K562 (cell line): ENCODE data around the gene EBNA1BP2. TPM values are rescaled to one million over a fixed set of nuclear protein-coding genes. Genes with fewer than 3 reads are reported as not detected.

Source experiments
- ATAC-seq: fragments of 200-7000 bp; cut with Tn5 transposase; 3 replicates; pipeline ENCODE4 v1.9.1; 2020; ENCODE audit warnings: moderate library complexity
- BruUV-seq: library from RNA; stranded (reverse); fragments of 400-500 nt; replicated peaks from 2 replicates; lab custom pipeline; 2021; lab: Mats Ljungman, UMichigan
- CTCF ChIA-PET: fragments of 300-600 bp; formaldehyde crosslinking; extraction: SDS; loops from one replicate; lab custom pipeline; 2021; ENCODE audit warnings: low intra/inter-chr PET ratio; lab: Yijun Ruan, JAX
- POLR2A ChIA-PET: fragments of 300-600, 350-650 bp; sonication (Branson Sonifier 250); formaldehyde crosslinking; extraction: SDS; loops from one replicate; lab custom pipeline; 2021; ENCODE audit warnings: antibody characterized with exemption, inconsistent platforms; lab: Yijun Ruan, JAX
- DNase-seq, 4 experiments: peaks; one replicate each; pipeline versions ENCODE4 v3.0.0 to v3.0.0-alpha.2; 2011 to 2018; ENCODE audit warnings: low spot score in 3 of 4, mixed read lengths in 3 of 4; ENCODE audit errors: extremely low read depth in 1 of 4
- FAIRE-seq: peaks from 2 replicates; lab custom pipeline; 2011; peaks lifted over from hg19 to GRCh38; lab: Jason Lieb, UNC
- H2AFZ ChIP-seq: 2 replicates; pipeline ENCODE4 v1.6.0; 2011; ENCODE audit warnings: low read depth, low read length, control low read depth, inconsistent platforms
- H3K27ac ChIP-seq: fragments of 200-600 bp; 3 replicates; pipeline ENCODE4 v1.8.0; 2011; ENCODE audit warnings: low read depth, mild to moderate bottlenecking, control low read depth, inconsistent platforms, low read length, moderate library complexity, mixed read lengths; ENCODE audit errors: extremely low read depth
- H3K27me3 ChIP-seq, 2 experiments: fragments of 300-600 bp in 1 of 2; 2 replicates in 1 of 2; 3 replicates in 1 of 2; pipeline versions ENCODE4 v1.6.0 to v1.8.0; 2011; ENCODE audit warnings: inconsistent platforms in 2 of 2, low read length in 2 of 2, mild to moderate bottlenecking in 1 of 2, mixed read lengths in 1 of 2, moderate library complexity in 1 of 2; ENCODE audit not compliant: control insufficient read depth in 2 of 2, insufficient read depth in 2 of 2
- H3K36me3 ChIP-seq: fragments of 300-600 bp; 3 replicates; pipeline ENCODE4 v1.8.0; 2011; ENCODE audit warnings: mild to moderate bottlenecking, low read length, inconsistent platforms; ENCODE audit not compliant: control insufficient read depth, insufficient read depth
- H3K4me1 ChIP-seq, 2 experiments: fragments of 200-600 bp in 1 of 2; replicated peaks in 1 of 2; 2 replicates in 1 of 2; 3 replicates in 1 of 2; pipeline versions ENCODE4 v1.5.1 to v1.8.0; 2011; ENCODE audit warnings: inconsistent platforms in 2 of 2, low read length in 2 of 2, mild to moderate bottlenecking in 1 of 2, mixed read lengths in 1 of 2, moderate library complexity in 1 of 2; ENCODE audit not compliant: control insufficient read depth in 2 of 2, insufficient read depth in 2 of 2
- H3K4me2 ChIP-seq: 2 replicates; pipeline ENCODE4 v1.6.1; 2011; ENCODE audit warnings: low read length, control low read depth, inconsistent platforms, mixed read lengths; ENCODE audit not compliant: insufficient read depth
- H3K4me3 ChIP-seq: fragments of 200-600 bp; sonication (generic), shearing (Covaris generic); 2 replicates; pipeline ENCODE4 v1.5.1; 2016; ENCODE audit warnings: control low read depth, inconsistent platforms
- H3K79me2 ChIP-seq: fragments of 200-600 bp; 3 replicates; pipeline ENCODE4 v1.8.0; 2011; ENCODE audit warnings: low read length, inconsistent platforms; ENCODE audit not compliant: control insufficient read depth, insufficient read depth
- H3K9ac ChIP-seq, 2 experiments: 2 replicates each; pipeline versions ENCODE4 v1.6.0 to v1.6.1; 2011; ENCODE audit warnings: low read depth in 2 of 2, low read length in 2 of 2, control low read depth in 1 of 2, inconsistent platforms in 1 of 2, mild to moderate bottlenecking in 1 of 2, mixed read lengths in 1 of 2; ENCODE audit not compliant: insufficient read depth in 1 of 2
- H3K9me1 ChIP-seq: one replicate; pipeline ENCODE4 v1.6.0; 2011; ENCODE audit warnings: inconsistent platforms, mild to moderate bottlenecking, low read length, moderate library complexity; ENCODE audit not compliant: control insufficient read depth, insufficient read depth
- H3K9me3 ChIP-seq: replicated peaks from 2 replicates; pipeline ENCODE4 v1.5.1; 2011; ENCODE audit warnings: low read depth, low read length, inconsistent platforms; ENCODE audit not compliant: control insufficient read depth, insufficient read depth
- H4K20me1 ChIP-seq: replicated peaks from 2 replicates; pipeline ENCODE4 v1.6.1; 2011; ENCODE audit warnings: low read length, inconsistent platforms, mixed read lengths; ENCODE audit not compliant: control insufficient read depth, insufficient read depth
- BDP1 ChIP-seq: IDR thresholded peaks from 3 replicates; pipeline ENCODE4 v1.6.1; 2011; ENCODE audit not compliant: insufficient read length, insufficient read depth
- ELF2 ChIP-seq: fragments of 250-450 bp; sonication (Bioruptor Pico); IDR thresholded peaks from 2 replicates; pipeline ENCODE4 v1.5.0; 2021; ENCODE audit warnings: mild to moderate bottlenecking
- HEY1 ChIP-seq: fragments of 250-450 bp; sonication (Bioruptor Pico); IDR thresholded peaks from 2 replicates; pipeline ENCODE4 v1.5.0; 2020; ENCODE audit warnings: mild to moderate bottlenecking, moderate library complexity, borderline replicate concordance
- KAT8 ChIP-seq: fragments of 450-650 bp; IDR thresholded peaks from 2 replicates; pipeline ENCODE4 v1.6.1; 2016; ENCODE audit warnings: low read depth, mild to moderate bottlenecking
- MTA1 ChIP-seq: fragments of 450-650 bp; IDR thresholded peaks from 2 replicates; pipeline ENCODE4 v1.6.1; 2017; ENCODE audit warnings: borderline replicate concordance
- NFXL1 ChIP-seq: fragments of 450-650 bp; formaldehyde crosslinking; IDR thresholded peaks from 2 replicates; pipeline ENCODE4 v1.4.0; 2021; ENCODE audit warnings: mild to moderate bottlenecking
- RFX1 ChIP-seq: fragments of 450-650 bp; IDR thresholded peaks from 2 replicates; pipeline ENCODE4 v1.6.1; 2016; ENCODE audit warnings: mild to moderate bottlenecking, moderate library complexity
- SRSF7 ChIP-seq: fragments of 200-400 bp; formaldehyde crosslinking; optimal IDR thresholded peaks from 2 replicates; pipeline ENCODE3; 2017; ENCODE audit warnings: mild to moderate bottlenecking, low read depth, low read length
- YY1 ChIP-seq, 3 experiments: IDR thresholded peaks; 2 replicates each; pipeline ENCODE4 v1.6.1; 2011; ENCODE audit warnings: low read length in 2 of 3, mild to moderate bottlenecking in 2 of 3, moderate library complexity in 2 of 3, borderline replicate concordance in 1 of 3, control low read depth in 1 of 3, low read depth in 1 of 3; ENCODE audit not compliant: insufficient read depth in 3 of 3, insufficient replicate concordance in 2 of 3, control insufficient read depth in 1 of 3, insufficient read length in 1 of 3; ENCODE audit errors: extremely low read depth in 1 of 3
- ZNF133 ChIP-seq: fragments of 250-450 bp; sonication (Bioruptor Pico); IDR thresholded peaks from 2 replicates; pipeline ENCODE4 v1.4.0; 2020; ENCODE audit warnings: mild to moderate bottlenecking
- ZNF146 ChIP-seq: IDR thresholded peaks from one replicate; pipeline ENCODE4 v1.6.1; 2018; ENCODE audit warnings: missing compliant biosample characterization; ENCODE audit not compliant: unreplicated experiment
- WGBS: fragments of 100-300 bp; shearing (Covaris generic); methylation state at CpG from one replicate; pipeline ENCODE4 v1.1.6; 2016; ENCODE audit warnings: low coverage, mixed read lengths; ENCODE audit not compliant: insufficient coverage; ENCODE audit errors: missing lambda C conversion rate; 5-methylcytosine and 5-hydroxymethylcytosine counted together
- in situ Hi-C: fragments of 300-500 bp; cut with MboI; formaldehyde crosslinking; loops from 4 replicates; pipeline ENCODE4 v1.15.0; 2018; ENCODE audit warnings: inconsistent platforms, mixed read lengths
- intact Hi-C: fragments of 100-400 bp; cut with micrococcal nuclease; formaldehyde crosslinking; loops from 2 replicates; pipeline ENCODE4 v1.14.2; 2022
- polyA plus RNA-seq, 8 experiments: library from polyadenylated mRNA; depleted of rRNA in 4 of 8; stranded (reverse) in 5 of 8; unstranded in 3 of 8; fragments of >200 nt; fragmentation: Nextera tagmentation in 2 of 8; fragmentation: Illumina TruSeq in 1 of 8; extraction: Ambion mirVana in 2 of 8; extraction: Trizol in 1 of 8; gene quantifications; 2 replicates each; pipeline versions ENCODE4 v1.2.1 to v1.2.3, GENCODE V29; 2011 to 2014; ENCODE audit warnings: inconsistent platforms in 1 of 8, missing spikeins in 1 of 8
- total RNA-seq, 7 experiments: library from RNA; depleted of rRNA in 6 of 7; stranded (reverse); fragments of >200 nt in 6 of 7; fragmentation: Illumina TruSeq in 2 of 7; extraction: Trizol in 2 of 7; gene quantifications; 2 replicates each; pipeline versions ENCODE4 v1.2.1 to v1.2.3, GENCODE V29; 2011 to 2021; ENCODE audit warnings: low replicate concordance in 1 of 7
- TF ChIP-seq, protein P1 (sequence below): fragments of 250-450 bp; sonication (Bioruptor Pico); IDR thresholded peaks from 2 replicates; pipeline ENCODE4 v1.9.0; 2021; ENCODE audit warnings: mild to moderate bottlenecking, inconsistent platforms
- TF ChIP-seq, protein P2 (sequence below): fragments of 250-450 bp; sonication (Bioruptor Pico); IDR thresholded peaks from 2 replicates; pipeline ENCODE4 v1.8.0; 2021; ENCODE audit warnings: mild to moderate bottlenecking, moderate library complexity

The EBNA1BP2 gene
- total and polyA plus RNA-seq, 9 of the 15 experiments (the other 6 are each of a cell fraction or from before 2014, with no cell fraction given): 95.2 to 349 (median 249) TPM

DNA sequence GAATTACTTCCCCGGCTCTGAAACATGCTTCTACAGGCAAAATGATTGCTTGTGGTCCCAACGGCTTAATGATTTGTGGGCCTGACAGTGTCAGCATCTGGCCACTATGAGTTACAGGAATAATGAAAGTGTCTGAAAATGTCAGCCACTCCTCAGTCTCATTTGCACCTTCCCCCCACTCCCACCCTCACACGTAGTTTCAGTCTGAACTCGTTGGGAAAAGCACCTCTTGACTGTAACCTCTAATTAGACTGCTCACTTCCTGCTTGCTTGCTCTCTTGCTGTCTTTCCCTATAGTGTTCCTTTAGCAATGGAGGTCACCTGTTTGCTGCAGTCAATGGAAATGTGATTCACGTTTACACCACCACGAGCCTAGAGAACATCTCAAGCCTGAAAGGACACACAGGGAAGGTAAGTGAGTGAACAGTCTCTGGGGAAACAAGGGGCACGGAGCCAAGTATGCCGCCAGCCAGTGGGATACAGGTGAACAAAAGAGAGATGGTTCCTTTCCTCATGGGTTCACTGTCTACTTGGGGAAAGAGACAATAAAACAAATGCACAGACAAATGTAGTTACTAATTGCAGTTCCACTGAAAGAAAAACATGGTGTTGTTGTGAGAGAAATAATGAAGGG, 27.1 kb upstream of the EBNA1BP2 start:
- Histone ChIP-seq H2AFZ (no peak overlapping the region), H3K4me2 (no peak overlapping the region), H4K20me1 (no peaks in the 10 kb centered on the region), H3K27me3 (peaks cover 15 to 28% of the 10 kb centered on the region in 2 experiments), H3K9me1 (no peaks in the 10 kb centered on the region), H3K79me2 (no peaks in the 10 kb centered on the region), H3K36me3 (no peaks in the 10 kb centered on the region), H3K9me3 (peaks cover 2% of the 10 kb centered on the region; the same call in 1 of the 2 replicates), H3K9ac (no peak overlapping the region), H3K4me1 (no peaks in the 10 kb centered on the region), H3K4me3 (no peak overlapping the region), H3K27ac (no peak overlapping the region)
- in situ Hi-C loops: no loop called here
- FAIRE-seq (no peak), ATAC-seq (no peak), DNase-seq (no peak)
- ChIA-PET POLR2A (no interaction called here), CTCF (no interaction called here)
- no TSS peak for BruUV-seq
- WGBS: 3% methylated on average over 8 of the region's 8 CpGs
- TF ChIP-seq MTA1 (no peak), YY1 (IDR thresholded peaks at IDR 0.05; ENCODE audit: borderline replicate concordance in 1 of 3, control insufficient read depth in 1 of 3, extremely low read depth in 1 of 3, insufficient read depth in 3 of 3, insufficient read length in 1 of 3, insufficient replicate concordance in 2 of 3, low read depth in 1 of 3, low read length in 2 of 3) (no peak), SRSF7 (no peak), ELF2 (CRISPR knock-in tag) (no peak), ZNF133 (CRISPR knock-in tag) (no peak), HEY1 (CRISPR knock-in tag) (no peak), RFX1 (no peak), BDP1 (no peak), ZNF146 (CRISPR knock-in tag) (no peak), KAT8 (no peak), NFXL1 (no peak)
- TF ChIP-seq, protein P1, sequence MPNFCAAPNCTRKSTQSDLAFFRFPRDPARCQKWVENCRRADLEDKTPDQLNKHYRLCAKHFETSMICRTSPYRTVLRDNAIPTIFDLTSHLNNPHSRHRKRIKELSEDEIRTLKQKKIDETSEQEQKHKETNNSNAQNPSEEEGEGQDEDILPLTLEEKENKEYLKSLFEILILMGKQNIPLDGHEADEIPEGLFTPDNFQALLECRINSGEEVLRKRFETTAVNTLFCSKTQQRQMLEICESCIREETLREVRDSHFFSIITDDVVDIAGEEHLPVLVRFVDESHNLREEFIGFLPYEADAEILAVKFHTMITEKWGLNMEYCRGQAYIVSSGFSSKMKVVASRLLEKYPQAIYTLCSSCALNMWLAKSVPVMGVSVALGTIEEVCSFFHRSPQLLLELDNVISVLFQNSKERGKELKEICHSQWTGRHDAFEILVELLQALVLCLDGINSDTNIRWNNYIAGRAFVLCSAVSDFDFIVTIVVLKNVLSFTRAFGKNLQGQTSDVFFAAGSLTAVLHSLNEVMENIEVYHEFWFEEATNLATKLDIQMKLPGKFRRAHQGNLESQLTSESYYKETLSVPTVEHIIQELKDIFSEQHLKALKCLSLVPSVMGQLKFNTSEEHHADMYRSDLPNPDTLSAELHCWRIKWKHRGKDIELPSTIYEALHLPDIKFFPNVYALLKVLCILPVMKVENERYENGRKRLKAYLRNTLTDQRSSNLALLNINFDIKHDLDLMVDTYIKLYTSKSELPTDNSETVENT (CRISPR knock-in tag): no peak
- TF ChIP-seq, protein P2, sequence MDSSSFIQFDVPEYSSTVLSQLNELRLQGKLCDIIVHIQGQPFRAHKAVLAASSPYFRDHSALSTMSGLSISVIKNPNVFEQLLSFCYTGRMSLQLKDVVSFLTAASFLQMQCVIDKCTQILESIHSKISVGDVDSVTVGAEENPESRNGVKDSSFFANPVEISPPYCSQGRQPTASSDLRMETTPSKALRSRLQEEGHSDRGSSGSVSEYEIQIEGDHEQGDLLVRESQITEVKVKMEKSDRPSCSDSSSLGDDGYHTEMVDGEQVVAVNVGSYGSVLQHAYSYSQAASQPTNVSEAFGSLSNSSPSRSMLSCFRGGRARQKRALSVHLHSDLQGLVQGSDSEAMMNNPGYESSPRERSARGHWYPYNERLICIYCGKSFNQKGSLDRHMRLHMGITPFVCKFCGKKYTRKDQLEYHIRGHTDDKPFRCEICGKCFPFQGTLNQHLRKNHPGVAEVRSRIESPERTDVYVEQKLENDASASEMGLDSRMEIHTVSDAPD (CRISPR knock-in tag): no peak
- intact Hi-C loops: no loop called here
